ENCODE measurements around the gene GPC5.

The GPC5 gene

GRCh38 chr13:91359631-91360030 is 38.8 kb upstream of the GPC5 start:
- H3K4me3 ChIP-seq (ENCODE audit: control insufficient read depth, low read depth, low read length), result no peak overlapping the region
- DNase-seq (ENCODE audit: low read depth), result no peak
- TF ChIP-seq, protein P1, sequence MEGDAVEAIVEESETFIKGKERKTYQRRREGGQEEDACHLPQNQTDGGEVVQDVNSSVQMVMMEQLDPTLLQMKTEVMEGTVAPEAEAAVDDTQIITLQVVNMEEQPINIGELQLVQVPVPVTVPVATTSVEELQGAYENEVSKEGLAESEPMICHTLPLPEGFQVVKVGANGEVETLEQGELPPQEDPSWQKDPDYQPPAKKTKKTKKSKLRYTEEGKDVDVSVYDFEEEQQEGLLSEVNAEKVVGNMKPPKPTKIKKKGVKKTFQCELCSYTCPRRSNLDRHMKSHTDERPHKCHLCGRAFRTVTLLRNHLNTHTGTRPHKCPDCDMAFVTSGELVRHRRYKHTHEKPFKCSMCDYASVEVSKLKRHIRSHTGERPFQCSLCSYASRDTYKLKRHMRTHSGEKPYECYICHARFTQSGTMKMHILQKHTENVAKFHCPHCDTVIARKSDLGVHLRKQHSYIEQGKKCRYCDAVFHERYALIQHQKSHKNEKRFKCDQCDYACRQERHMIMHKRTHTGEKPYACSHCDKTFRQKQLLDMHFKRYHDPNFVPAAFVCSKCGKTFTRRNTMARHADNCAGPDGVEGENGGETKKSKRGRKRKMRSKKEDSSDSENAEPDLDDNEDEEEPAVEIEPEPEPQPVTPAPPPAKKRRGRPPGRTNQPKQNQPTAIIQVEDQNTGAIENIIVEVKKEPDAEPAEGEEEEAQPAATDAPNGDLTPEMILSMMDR (conservative IDR thresholded peaks at IDR 0.05; ENCODE audit: control insufficient read depth, insufficient read depth, low read depth, low read length), result no peak

GRCh38 chr13:91360246-91360751 is 38.1 kb upstream of the GPC5 start:
- TF ChIP-seq, protein P1 (conservative IDR thresholded peaks at IDR 0.05; ENCODE audit: control insufficient read depth, insufficient read depth, low read depth, low read length), result no peak
- no peak overlapping the region for H3K4me3 ChIP-seq (ENCODE audit: control insufficient read depth, low read depth, low read length)
- DNase-seq (ENCODE audit: low read depth), result no peak

- DNase-seq (ENCODE audit: low read depth), result no peak
- no peak overlapping the region for H3K4me3 ChIP-seq (ENCODE audit: control insufficient read depth, low read depth, low read length)
- TF ChIP-seq, protein P1 (conservative IDR thresholded peaks at IDR 0.05; ENCODE audit: control insufficient read depth, insufficient read depth, low read depth, low read length), result no peak
Observed at GRCh38 chr13:91361755-91362271, 36.6 kb upstream of the GPC5 start.

- no peak for DNase-seq (ENCODE audit: low read depth)
- TF ChIP-seq, protein P1 (conservative IDR thresholded peaks at IDR 0.05; ENCODE audit: control insufficient read depth, insufficient read depth, low read depth, low read length), result no peak
- no peak overlapping the region for H3K4me3 ChIP-seq (ENCODE audit: control insufficient read depth, low read depth, low read length)
Observed at GRCh38 chr13:91362908-91363307, 35.5 kb upstream of the GPC5 start.

- DNase-seq (ENCODE audit: low read depth), result no peak
- TF ChIP-seq, protein P1 (conservative IDR thresholded peaks at IDR 0.05; ENCODE audit: control insufficient read depth, insufficient read depth, low read depth, low read length), result no peak
- H3K4me3 ChIP-seq (ENCODE audit: control insufficient read depth, low read depth, low read length), result no peak overlapping the region
Observed at GRCh38 chr13:91368101-91368500, 30.3 kb upstream of the GPC5 start.

DNA sequence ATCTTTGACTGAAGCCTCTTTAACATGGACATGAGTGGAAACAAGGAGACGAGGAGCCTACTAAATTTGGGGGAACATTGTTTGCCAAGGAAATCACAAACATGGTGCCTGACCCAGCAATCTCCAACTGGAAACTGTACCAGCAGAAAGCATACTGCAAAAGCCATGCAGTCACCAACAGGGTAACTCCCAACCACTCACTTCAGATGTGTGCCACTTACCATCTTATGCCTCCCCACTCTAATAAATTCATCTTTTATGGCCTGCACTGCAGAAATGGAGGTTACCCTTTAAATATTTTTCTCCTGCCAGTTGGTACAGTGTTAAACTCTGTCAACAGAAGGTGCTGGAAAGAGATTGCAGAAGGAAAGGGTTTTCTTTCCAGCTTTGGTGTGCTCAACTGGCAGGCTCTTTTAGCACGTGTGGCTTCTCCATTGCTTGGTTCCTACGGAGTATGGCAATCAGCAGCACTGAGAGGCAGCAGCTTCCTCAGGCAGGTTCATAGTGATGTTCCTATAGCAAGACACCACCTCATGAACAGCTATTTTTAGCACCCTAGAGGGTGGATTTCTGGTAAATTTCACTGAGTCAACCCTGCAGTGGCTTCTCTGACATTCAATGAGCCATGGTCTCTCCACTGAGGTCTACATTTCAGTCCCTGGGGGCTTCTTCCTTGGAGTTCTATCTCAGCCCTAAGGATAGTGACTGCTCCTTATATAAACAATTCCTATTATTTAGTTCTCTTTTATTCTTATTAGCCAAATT is 29.6 kb upstream of the GPC5 start:
- DNase-seq (ENCODE audit: low read depth), result peak; percentile 50
- TF ChIP-seq, protein P1 (conservative IDR thresholded peaks at IDR 0.05; ENCODE audit: control insufficient read depth, insufficient read depth, low read depth, low read length), result no peak
- H3K4me3 ChIP-seq (ENCODE audit: control insufficient read depth, low read depth, low read length), result no peak overlapping the region
